ENCODE results near the gene UBE2C.
"Not testable (repeated sequence)": the region's sequence is repeated elsewhere in the genome, so short reads cannot be mapped to it uniquely, and the experiment has no call there.

The UBE2C gene

GRCh38 chr20:45828589-45828988 lies 16.1 kb downstream of the UBE2C start:
- Histone ChIP-seq H3K9ac (ENCODE audit: low read length) (no peak overlapping the region), H2AK5ac (ENCODE audit: low read length) (no peak overlapping the region), H3K23ac (ENCODE audit: low read length) (no peak overlapping the region), H3K79me1 (ENCODE audit: low read length) (no peaks in the 10 kb centered on the region), H3K56ac (ENCODE audit: low read length) (no peak overlapping the region), H3K4me1 (ENCODE audit: control insufficient read depth, low read depth, low read length) (no peaks in the 10 kb centered on the region), H2BK5ac (ENCODE audit: low read length) (no peak overlapping the region), H2BK15ac (replicated peaks; ENCODE audit: low read depth) (no peak overlapping the region), H2BK120ac (ENCODE audit: low read depth, low read length) (no peak overlapping the region), H3K27me3 (ENCODE audit: insufficient read depth, low read length, poor library complexity) (no peaks in the 10 kb centered on the region), H3K4me2 (ENCODE audit: low read length) (no peak overlapping the region), H3K18ac (ENCODE audit: low read length) (no peak overlapping the region), H3K79me2 (ENCODE audit: control insufficient read depth, insufficient read depth, low read length) (no peaks in the 10 kb centered on the region), H3K4me3 (ENCODE audit: low read length) (no peak overlapping the region), H3K4ac (ENCODE audit: low read depth, low read length) (no peak overlapping the region), H4K5ac (ENCODE audit: low read length) (no peak overlapping the region), H3K27ac (ENCODE audit: low read depth, low read length) (no peak overlapping the region), H3K36me3 (ENCODE audit: control insufficient read depth, insufficient read depth, low read length) (no peaks in the 10 kb centered on the region), H4K8ac (ENCODE audit: low read depth, low read length) (no peak overlapping the region)
- no peak for DNase-seq
- no CpG with 5 or more reads among the region's 2 CpGs for WGBS (ENCODE audit: extremely low coverage, insufficient coverage, low lambda C conversion rate)

- not testable (repeated sequence) for DNase-seq
- WGBS (ENCODE audit: extremely low coverage, insufficient coverage, low lambda C conversion rate), result no CpG with 5 or more reads among the region's 4 CpGs
These were observed 17.2 kb downstream of the UBE2C start for GRCh38 chr20:45829673-45830106.

GRCh38 chr20:45832619-45833018 lies 20.2 kb downstream of the UBE2C start:
- no peak overlapping the region for H2BK120ac ChIP-seq (ENCODE audit: low read depth, low read length)

More at GRCh38 chr20:45829673-45830106, 17.2 kb downstream of the UBE2C start:
- not testable (repeated sequence) for H2BK120ac ChIP-seq (ENCODE audit: low read depth, low read length); H3K79me1 ChIP-seq (ENCODE audit: low read length); H3K36me3 ChIP-seq (ENCODE audit: control insufficient read depth, insufficient read depth, low read length); H2BK15ac ChIP-seq (replicated peaks; ENCODE audit: low read depth); H3K27ac ChIP-seq (ENCODE audit: low read depth, low read length); H4K5ac ChIP-seq (ENCODE audit: low read length); H3K4me2 ChIP-seq (ENCODE audit: low read length); H3K9ac ChIP-seq (ENCODE audit: low read length); H3K27me3 ChIP-seq (ENCODE audit: insufficient read depth, low read length, poor library complexity); H3K4me1 ChIP-seq (ENCODE audit: control insufficient read depth, low read depth, low read length); H3K18ac ChIP-seq (ENCODE audit: low read length); H4K8ac ChIP-seq (ENCODE audit: low read depth, low read length); H3K56ac ChIP-seq (ENCODE audit: low read length); H2AK5ac ChIP-seq (ENCODE audit: low read length); H2BK5ac ChIP-seq (ENCODE audit: low read length); H3K4ac ChIP-seq (ENCODE audit: low read depth, low read length); H3K23ac ChIP-seq (ENCODE audit: low read length); H3K79me2 ChIP-seq (ENCODE audit: control insufficient read depth, insufficient read depth, low read length); H3K4me3 ChIP-seq (ENCODE audit: low read length)

GRCh38 chr20:45833030-45833882 lies 20.8 kb downstream of the UBE2C start, which contains the start of gene SNX21:
Gene SNX21 (plus strand): TSS chr20:45833799. CDS start chr20:45833920, 121 bp downstream.
- Histone ChIP-seq H4K5ac (ENCODE audit: low read length) (no peak within 1 kb of the TSS), H2AK5ac (ENCODE audit: low read length) (no peak within 1 kb of the TSS), H3K27me3 (ENCODE audit: insufficient read depth, low read length, poor library complexity) (no peaks in the 10 kb centered on the region), H4K8ac (ENCODE audit: low read depth, low read length) (no peak within 1 kb of the TSS), H2BK5ac (ENCODE audit: low read length) (peak within 1 kb of the TSS; percentile 63), H2BK15ac (replicated peaks; ENCODE audit: low read depth) (no peak within 1 kb of the TSS), H3K4ac (ENCODE audit: low read depth, low read length) (peak within 1 kb of the TSS; percentile 25), H3K36me3 (ENCODE audit: control insufficient read depth, insufficient read depth, low read length) (no peaks in the 10 kb centered on the region), H3K4me3 (ENCODE audit: low read length) (peak within 1 kb of the TSS; percentile 73), H3K18ac (ENCODE audit: low read length) (peak within 1 kb of the TSS; percentile 47), H3K4me2 (ENCODE audit: low read length) (peak within 1 kb of the TSS; percentile 64), H3K79me1 (ENCODE audit: low read length) (no peaks in the 10 kb centered on the region), H3K4me1 (ENCODE audit: control insufficient read depth, low read depth, low read length) (no peaks in the 10 kb centered on the region), H2BK120ac (ENCODE audit: low read depth, low read length) (no peak within 1 kb of the TSS), H3K27ac (ENCODE audit: low read depth, low read length) (no peak within 1 kb of the TSS), H3K79me2 (ENCODE audit: control insufficient read depth, insufficient read depth, low read length) (no peaks in the 10 kb centered on the region), H3K56ac (ENCODE audit: low read length) (peak within 1 kb of the TSS; percentile 96), H3K23ac (ENCODE audit: low read length) (peak within 1 kb of the TSS; percentile 20), H3K9ac (ENCODE audit: low read length) (peak within 1 kb of the TSS; percentile 49)
- DNase-seq, result peak; percentile 88
- WGBS (ENCODE audit: extremely low coverage, insufficient coverage, low lambda C conversion rate), result no CpG with 5 or more reads among the region's 35 CpGs

More at GRCh38 chr20:45832619-45833018, 20.2 kb downstream of the UBE2C start:
- no CpG with 5 or more reads among the region's 4 CpGs for WGBS (ENCODE audit: extremely low coverage, insufficient coverage, low lambda C conversion rate)
- H3K56ac ChIP-seq (ENCODE audit: low read length), result no peak overlapping the region
- H3K4ac ChIP-seq (ENCODE audit: low read depth, low read length), result no peak overlapping the region
- no peaks in the 10 kb centered on the region for H3K27me3 ChIP-seq (ENCODE audit: insufficient read depth, low read length, poor library complexity)
- no peak for DNase-seq
- no peak overlapping the region for H3K4me3 ChIP-seq (ENCODE audit: low read length)
- no peak overlapping the region for H3K4me2 ChIP-seq (ENCODE audit: low read length)
- no peaks in the 10 kb centered on the region for H3K79me1 ChIP-seq (ENCODE audit: low read length)
- no peak overlapping the region for H3K27ac ChIP-seq (ENCODE audit: low read depth, low read length)
- no peak overlapping the region for H2BK5ac ChIP-seq (ENCODE audit: low read length)
- H4K5ac ChIP-seq (ENCODE audit: low read length), result no peak overlapping the region
- H3K23ac ChIP-seq (ENCODE audit: low read length), result no peak overlapping the region
- no peaks in the 10 kb centered on the region for H3K4me1 ChIP-seq (ENCODE audit: control insufficient read depth, low read depth, low read length)
- H4K8ac ChIP-seq (ENCODE audit: low read depth, low read length), result no peak overlapping the region
- no peak overlapping the region for H3K18ac ChIP-seq (ENCODE audit: low read length)
- no peaks in the 10 kb centered on the region for H3K36me3 ChIP-seq (ENCODE audit: control insufficient read depth, insufficient read depth, low read length)
- no peak overlapping the region for H3K9ac ChIP-seq (ENCODE audit: low read length)
- H3K79me2 ChIP-seq (ENCODE audit: control insufficient read depth, insufficient read depth, low read length), result no peaks in the 10 kb centered on the region
- H2BK15ac ChIP-seq (replicated peaks; ENCODE audit: low read depth), result no peak overlapping the region
- H2AK5ac ChIP-seq (ENCODE audit: low read length), result no peak overlapping the region

- H3K56ac ChIP-seq (ENCODE audit: low read length), result peak overlapping the region; percentile 96
- no peaks in the 10 kb centered on the region for H3K4me1 ChIP-seq (ENCODE audit: control insufficient read depth, low read depth, low read length)
- peak overlapping the region; percentile 25 for H3K4ac ChIP-seq (ENCODE audit: low read depth, low read length)
- H3K18ac ChIP-seq (ENCODE audit: low read length), result peak overlapping the region; percentile 47
- H4K5ac ChIP-seq (ENCODE audit: low read length), result no peak overlapping the region
- no peaks in the 10 kb centered on the region for H3K27me3 ChIP-seq (ENCODE audit: insufficient read depth, low read length, poor library complexity)
- DNase-seq, result peak; percentile 79
- H2BK15ac ChIP-seq (replicated peaks; ENCODE audit: low read depth), result no peak overlapping the region
- H2BK120ac ChIP-seq (ENCODE audit: low read depth, low read length), result no peak overlapping the region
- no peak overlapping the region for H2BK5ac ChIP-seq (ENCODE audit: low read length)
- no peaks in the 10 kb centered on the region for H3K36me3 ChIP-seq (ENCODE audit: control insufficient read depth, insufficient read depth, low read length)
- no peaks in the 10 kb centered on the region for H3K79me1 ChIP-seq (ENCODE audit: low read length)
- peak overlapping the region; percentile 73 for H3K4me3 ChIP-seq (ENCODE audit: low read length)
- no peaks in the 10 kb centered on the region for H3K79me2 ChIP-seq (ENCODE audit: control insufficient read depth, insufficient read depth, low read length)
- H4K8ac ChIP-seq (ENCODE audit: low read depth, low read length), result no peak overlapping the region
- peak overlapping the region; percentile 49 for H3K9ac ChIP-seq (ENCODE audit: low read length)
- H2AK5ac ChIP-seq (ENCODE audit: low read length), result no peak overlapping the region
- no CpG with 5 or more reads among the region's 71 CpGs for WGBS (ENCODE audit: extremely low coverage, insufficient coverage, low lambda C conversion rate)
- no peak overlapping the region for H3K27ac ChIP-seq (ENCODE audit: low read depth, low read length)
- peak overlapping the region; percentile 64 for H3K4me2 ChIP-seq (ENCODE audit: low read length)
- no peak overlapping the region for H3K23ac ChIP-seq (ENCODE audit: low read length)
These were observed 21.7 kb downstream of the UBE2C start for GRCh38 chr20:45833883-45834796.
